Left renal pelvis (tissue), 4 donors: ENCODE data around the gene PAFAH2. TPM values are rescaled to one million over a fixed set of nuclear protein-coding genes. Genes with fewer than 3 reads are reported as not detected.

ENCODE experiments used
- DNase-seq, 4 donors: peaks; one replicate each; pipeline ENCODE4 v3.0.0-alpha.2; 2013; ENCODE audit warnings: low read depth in 4 of 4, low spot score in 3 of 4
- polyA plus RNA-seq, 4 donors: library from polyadenylated mRNA; unstranded; fragments of 120-200 nt; gene quantifications; one replicate each; pipeline ENCODE4 v1.2.1, GENCODE V29; 2013; ENCODE audit not compliant: insufficient read length in 4 of 4

The PAFAH2 gene
- polyA plus RNA-seq, 4 donors = 5.0 to 20.0 (median 17.2) TPM

- DNase-seq = no peak
Observed at GRCh38 chr1:25911162-25911561, 86.7 kb downstream of the PAFAH2 start.

Other genes with a start within 250 kb of the PAFAH2 start
- gene SELENON, start 197.9 kb downstream of the PAFAH2 start, polyA plus RNA-seq = 10 to 100 TPM; 70.5 to 86.0 (median 81.7) TPM
- 100 to 1,000 TPM in 1 of 4 donors, 10 to 100 TPM in 3; 68.7 to 117 (median 89.4) TPM for gene MTFR1L, start 178.1 kb downstream of the PAFAH2 start, polyA plus RNA-seq
- gene AUNIP, start 138.6 kb downstream of the PAFAH2 start, polyA plus RNA-seq = 1 to 10 TPM; 2.8 to 4.5 (median 3.6) TPM
- gene PAQR7, start 122.4 kb downstream of the PAFAH2 start, polyA plus RNA-seq = 10 to 100 TPM; 13.4 to 36.2 (median 28.7) TPM
- gene STMN1, start 91.6 kb downstream of the PAFAH2 start, polyA plus RNA-seq = 1,000 to 10,000 TPM; 1,009 to 1,484 (median 1,179) TPM
- gene EXTL1, start 23.7 kb upstream of the PAFAH2 start, polyA plus RNA-seq = 1 to 10 TPM; 1.2 to 2.2 (median 1.9) TPM
- 1 to 10 TPM in 3 of 4 donors, under 1 TPM in 1; 0.37 to 5.3 (median 3.6) TPM for gene SLC30A2, start 48.1 kb upstream of the PAFAH2 start, polyA plus RNA-seq
- under 1 TPM; 0.07 to 0.98 (median 0.75) TPM for gene TRIM63, start 69.6 kb upstream of the PAFAH2 start, polyA plus RNA-seq
- gene PDIK1L, start 113.8 kb upstream of the PAFAH2 start, polyA plus RNA-seq = 10 to 100 TPM; 16.5 to 22.8 (median 19.8) TPM
- gene FAM110D, start 161.0 kb upstream of the PAFAH2 start, polyA plus RNA-seq = 1 to 10 TPM in 3 of 4 donors, under 1 TPM in 1; 0.50 to 1.2 (median 1.2) TPM
- gene C1orf232, start 170.9 kb upstream of the PAFAH2 start, polyA plus RNA-seq = under 1 TPM in 1 of 4 donors, not detected in 3; 0.56 TPM
- 10 to 100 TPM; 10.2 to 20.9 (median 14.4) TPM for gene ZNF593, start 171.8 kb upstream of the PAFAH2 start, polyA plus RNA-seq
- 1 to 10 TPM in 3 of 4 donors, under 1 TPM in 1; 0.74 to 2.0 (median 1.2) TPM for gene ZNF593OS, start 173.8 kb upstream of the PAFAH2 start, polyA plus RNA-seq
- 10 to 100 TPM in 2 of 4 donors, 1 to 10 TPM in 2; 2.1 to 20.9 (median 14.2) TPM for gene CNKSR1, start 179.4 kb upstream of the PAFAH2 start, polyA plus RNA-seq
- under 1 TPM in 1 of 4 donors, not detected in 3; 0.12 TPM for gene CATSPER4, start 192.5 kb upstream of the PAFAH2 start, polyA plus RNA-seq
- 10 to 100 TPM; 12.8 to 20.4 (median 17.5) TPM for gene CEP85, start 236.1 kb upstream of the PAFAH2 start, polyA plus RNA-seq